Measurements from ENCODE around the gene TMEM176A.

GRCh38 chr7:150828384-150828783, 27.8 kb downstream of the TMEM176A start:
- TF ChIP-seq POLR2AphosphoS5 (IDR thresholded peaks at IDR 0.05; ENCODE audit: borderline replicate concordance, low read depth, low read length) (no peak), EZH2 (IDR thresholded peaks at IDR 0.05) (no peak)
